Nephron progenitor cell (in vitro differentiated cells): ENCODE results near the gene TBC1D10A.
"Not testable (repeated sequence)": the region's sequence is repeated elsewhere in the genome, so short reads cannot be mapped to it uniquely, and the experiment has no call there.

Experiments
- DNase-seq: peaks from one replicate; pipeline ENCODE4 v3.0.0; 2021
- H3K27ac Mint-ChIP-seq: 2 replicates; pipeline ENCODE4 v1.8.0; 2021; ENCODE audit warnings: mild to moderate bottlenecking, moderate library complexity, mixed read lengths
- H3K27me3 Mint-ChIP-seq: 2 replicates; pipeline ENCODE4 v1.8.0; 2021; ENCODE audit warnings: mild to moderate bottlenecking, low read depth, mixed read lengths; ENCODE audit not compliant: poor library complexity
- H3K36me3 Mint-ChIP-seq: 2 replicates; pipeline ENCODE4 v1.8.0; 2021; ENCODE audit warnings: low read depth, mixed read lengths
- H3K4me1 Mint-ChIP-seq: 2 replicates; pipeline ENCODE4 v1.8.0; 2021; ENCODE audit warnings: mixed read lengths
- H3K4me3 Mint-ChIP-seq: 2 replicates; pipeline ENCODE4 v1.8.0; 2021; ENCODE audit warnings: mild to moderate bottlenecking, moderate library complexity, mixed read lengths
- H3K9me3 Mint-ChIP-seq: 2 replicates; pipeline ENCODE4 v1.8.0; 2021; ENCODE audit warnings: mild to moderate bottlenecking, moderate library complexity, mixed read lengths
- CTCF ChIP-seq: fragments of 200-600 bp; sonication (generic); IDR thresholded peaks from 2 replicates; pipeline ENCODE4 v1.5.0; 2021; ENCODE audit warnings: antibody characterized with exemption

The TBC1D10A gene

GRCh38 chr22:30344447-30345200, 17.9 kb upstream of the TBC1D10A start:
- Mint-ChIP-seq H3K4me1 (no peaks in the 10 kb centered on the region), H3K36me3 (peaks cover 76% of the 10 kb centered on the region), H3K27me3 (no peaks in the 10 kb centered on the region), H3K4me3 (no peak overlapping the region), H3K27ac (no peak overlapping the region), H3K9me3 (no peaks in the 10 kb centered on the region)
- DNase-seq = no peak
- TF ChIP-seq CTCF = no peak

- Mint-ChIP-seq H3K36me3 (peaks cover 80% of the 10 kb centered on the region), H3K27me3 (no peaks in the 10 kb centered on the region), H3K4me1 (no peaks in the 10 kb centered on the region), H3K4me3 (no peak overlapping the region), H3K27ac (no peak overlapping the region), H3K9me3 (no peaks in the 10 kb centered on the region)
- DNase-seq = no peak
- TF ChIP-seq CTCF = no peak
Observed at GRCh38 chr22:30340911-30341685, 14.4 kb upstream of the TBC1D10A start.

- no peak overlapping the region for H3K27ac Mint-ChIP-seq
- H3K4me1 Mint-ChIP-seq = no peaks in the 10 kb centered on the region
- peaks cover 82% of the 10 kb centered on the region for H3K36me3 Mint-ChIP-seq
- no peak overlapping the region for H3K4me3 Mint-ChIP-seq
- H3K27me3 Mint-ChIP-seq = no peaks in the 10 kb centered on the region
- DNase-seq = no peak
- no peak for TF ChIP-seq CTCF
- no peaks in the 10 kb centered on the region for H3K9me3 Mint-ChIP-seq
Observed at GRCh38 chr22:30338802-30339201, 12.1 kb upstream of the TBC1D10A start.

- not testable (repeated sequence) for H3K4me1 Mint-ChIP-seq, H3K27ac Mint-ChIP-seq, H3K9me3 Mint-ChIP-seq, DNase-seq, H3K27me3 Mint-ChIP-seq, H3K4me3 Mint-ChIP-seq
- peaks cover 82% of the 10 kb centered on the region for H3K36me3 Mint-ChIP-seq
Observed at GRCh38 chr22:30338341-30338740, 11.6 kb upstream of the TBC1D10A start.

GRCh38 chr22:30337461-30337778, 10.7 kb upstream of the TBC1D10A start:
- no peak overlapping the region for H3K4me3 Mint-ChIP-seq
- H3K9me3 Mint-ChIP-seq = no peaks in the 10 kb centered on the region
- no peak for TF ChIP-seq CTCF
- DNase-seq = no peak
- H3K27ac Mint-ChIP-seq = no peak overlapping the region
- H3K27me3 Mint-ChIP-seq = no peaks in the 10 kb centered on the region
- H3K4me1 Mint-ChIP-seq = no peaks in the 10 kb centered on the region
- H3K36me3 Mint-ChIP-seq = peaks cover 80% of the 10 kb centered on the region

GRCh38 chr22:30336752-30337460, 10.2 kb upstream of the TBC1D10A start:
- peaks cover 78% of the 10 kb centered on the region for H3K36me3 Mint-ChIP-seq
- H3K27ac Mint-ChIP-seq = no peak overlapping the region
- TF ChIP-seq CTCF = no peak
- H3K4me3 Mint-ChIP-seq = no peak overlapping the region
- no peaks in the 10 kb centered on the region for H3K27me3 Mint-ChIP-seq
- DNase-seq = no peak
- no peaks in the 10 kb centered on the region for H3K4me1 Mint-ChIP-seq
- no peaks in the 10 kb centered on the region for H3K9me3 Mint-ChIP-seq
